GM18517 (cell line): ENCODE results near the gene CCDC137.

ENCODE experiments used
- ATAC-seq: cut with Tn5 transposase; IDR thresholded peaks from one replicate; pipeline ENCODE4 v1.9.1; 2021; ENCODE audit warnings: mild to moderate bottlenecking, moderate library complexity; ENCODE audit not compliant: unreplicated experiment

The CCDC137 gene

DNA sequence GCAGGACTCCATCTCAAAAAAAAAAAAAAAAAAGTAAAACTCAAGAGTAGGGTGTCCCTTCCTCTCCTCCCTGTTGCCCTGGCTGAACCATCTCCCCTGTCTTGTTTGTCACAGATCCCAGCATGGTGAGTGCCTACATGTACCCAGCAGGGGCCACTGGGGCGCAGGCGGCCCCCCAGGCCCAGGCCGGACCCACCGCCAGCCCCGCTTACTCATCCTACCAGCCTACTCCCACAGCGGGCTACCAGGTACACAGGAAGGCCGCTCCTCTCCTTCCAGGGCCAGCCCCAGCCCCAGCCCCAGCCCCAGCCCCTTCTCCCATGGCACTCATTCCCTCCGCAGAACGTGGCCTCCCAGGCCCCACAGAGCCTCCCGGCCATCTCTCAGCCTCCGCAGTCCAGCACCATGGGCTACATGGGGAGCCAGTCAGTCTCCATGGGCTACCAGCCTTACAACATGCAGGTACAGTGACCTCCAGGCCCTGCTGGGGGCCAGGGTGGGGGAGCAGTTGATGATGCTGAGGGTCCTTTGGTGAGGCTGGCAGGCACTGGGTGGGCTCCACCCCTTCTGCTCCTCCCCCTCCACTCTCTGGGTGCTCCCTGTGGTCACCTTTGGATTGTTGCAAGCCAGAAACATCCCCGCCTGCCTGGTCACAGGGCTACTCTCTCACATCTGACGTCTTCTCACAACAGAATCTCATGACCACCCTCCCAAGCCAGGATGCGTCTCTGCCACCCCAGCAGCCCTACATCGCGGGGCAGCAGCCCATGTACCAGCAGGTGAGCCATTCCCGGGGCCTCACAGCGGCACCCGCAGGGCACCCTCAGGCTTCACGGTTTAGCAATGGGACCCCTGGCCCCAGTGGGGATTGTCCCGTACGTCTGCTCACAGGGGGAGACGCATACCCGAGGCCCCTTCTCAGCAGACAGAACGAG is 34.1 kb downstream of the CCDC137 start:
- no peak for ATAC-seq

GRCh38 chr17:81701288-81702071 is 34.9 kb downstream of the CCDC137 start:
- ATAC-seq, result no peak

- ATAC-seq, result peak; percentile 88
These were observed 36.6 kb downstream of the CCDC137 start, which contains the start of gene MRPL12 for GRCh38 chr17:81702934-81703746. Gene MRPL12 (plus strand): TSS chr17:81703367. CDS start chr17:81703502, 135 bp downstream.

- no peak for ATAC-seq
These were observed 37.5 kb downstream of the CCDC137 start for GRCh38 chr17:81703747-81704654.

- no peak for ATAC-seq
These were observed 39.1 kb downstream of the CCDC137 start for GRCh38 chr17:81705518-81706231.

GRCh38 chr17:81706232-81706611 is 39.7 kb downstream of the CCDC137 start:
- ATAC-seq, result no peak

DNA sequence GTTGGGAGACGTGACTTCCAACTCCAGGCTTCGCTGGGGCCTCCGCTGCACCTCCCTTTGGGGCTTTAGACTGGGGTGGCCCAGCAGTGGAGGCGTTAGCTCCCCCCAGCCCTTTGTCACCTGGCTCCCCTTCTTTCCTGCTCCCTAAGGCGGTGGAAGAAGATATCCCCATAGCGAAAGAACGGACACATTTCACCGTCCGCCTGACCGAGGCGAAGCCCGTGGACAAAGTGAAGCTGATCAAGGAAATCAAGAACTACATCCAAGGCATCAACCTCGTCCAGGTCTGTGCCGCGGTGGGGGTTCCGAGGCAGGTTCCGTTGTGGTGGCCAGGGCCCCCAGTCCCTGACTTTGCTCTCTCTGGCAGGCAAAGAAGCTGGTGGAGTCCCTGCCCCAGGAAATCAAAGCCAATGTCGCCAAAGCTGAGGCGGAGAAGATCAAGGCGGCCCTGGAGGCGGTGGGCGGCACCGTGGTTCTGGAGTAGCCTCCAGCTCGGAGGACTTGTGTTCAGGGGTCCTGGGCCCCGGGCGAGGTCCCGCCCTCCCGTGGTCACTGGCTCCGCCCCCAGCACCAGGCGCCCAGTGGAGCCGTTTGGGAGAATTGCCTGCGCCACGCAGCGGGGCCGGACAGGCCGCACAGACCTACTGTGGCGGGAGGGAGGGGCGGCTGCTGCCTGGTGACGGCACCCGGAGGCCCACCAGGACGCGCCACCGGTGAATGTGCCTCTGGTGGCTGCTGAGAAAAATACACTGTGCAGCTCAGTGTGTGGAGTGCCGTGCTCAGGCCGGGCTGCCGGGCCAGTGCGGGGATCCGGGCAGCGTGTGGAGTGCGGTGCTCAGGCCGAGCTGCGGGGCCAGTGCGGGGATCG is 40.5 kb downstream of the CCDC137 start:
- no peak for ATAC-seq

- no peak for ATAC-seq
These were observed 41.4 kb downstream of the CCDC137 start for GRCh38 chr17:81707725-81708646.

DNA sequence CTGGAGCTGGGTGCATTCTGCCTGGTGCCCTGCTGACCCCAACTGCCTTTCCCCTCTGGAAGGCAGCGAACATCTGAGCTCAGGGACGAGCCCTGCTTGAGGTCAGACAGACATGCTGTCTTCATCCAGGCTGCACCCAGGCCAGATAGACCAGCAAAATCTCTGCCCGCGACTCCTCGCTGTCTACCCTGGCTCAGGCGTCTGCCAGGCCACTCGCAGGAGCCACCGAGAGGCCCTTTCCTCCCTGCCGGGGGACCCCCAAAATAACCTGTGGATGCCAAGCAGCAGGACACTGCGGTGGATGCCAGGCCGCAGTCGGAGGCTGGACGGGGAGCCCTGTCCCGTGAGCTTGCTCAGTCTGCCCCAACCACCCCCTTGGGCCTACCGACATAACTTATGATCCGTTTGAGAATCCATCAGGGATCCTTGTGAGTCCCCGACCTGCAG is 42.2 kb downstream of the CCDC137 start:
- ATAC-seq, result no peak

GRCh38 chr17:81710514-81711308 is 44.2 kb downstream of the CCDC137 start:
- no peak for ATAC-seq

GRCh38 chr17:81711814-81712467 is 45.4 kb downstream of the CCDC137 start, which contains the start of gene SLC25A10:
Gene SLC25A10 (plus strand): TSS chr17:81712284. CDS start chr17:81712427, 143 bp downstream.
- ATAC-seq, result peak; percentile 54

- ATAC-seq, result no peak
These were observed 46.0 kb downstream of the CCDC137 start for GRCh38 chr17:81712468-81713003.

DNA sequence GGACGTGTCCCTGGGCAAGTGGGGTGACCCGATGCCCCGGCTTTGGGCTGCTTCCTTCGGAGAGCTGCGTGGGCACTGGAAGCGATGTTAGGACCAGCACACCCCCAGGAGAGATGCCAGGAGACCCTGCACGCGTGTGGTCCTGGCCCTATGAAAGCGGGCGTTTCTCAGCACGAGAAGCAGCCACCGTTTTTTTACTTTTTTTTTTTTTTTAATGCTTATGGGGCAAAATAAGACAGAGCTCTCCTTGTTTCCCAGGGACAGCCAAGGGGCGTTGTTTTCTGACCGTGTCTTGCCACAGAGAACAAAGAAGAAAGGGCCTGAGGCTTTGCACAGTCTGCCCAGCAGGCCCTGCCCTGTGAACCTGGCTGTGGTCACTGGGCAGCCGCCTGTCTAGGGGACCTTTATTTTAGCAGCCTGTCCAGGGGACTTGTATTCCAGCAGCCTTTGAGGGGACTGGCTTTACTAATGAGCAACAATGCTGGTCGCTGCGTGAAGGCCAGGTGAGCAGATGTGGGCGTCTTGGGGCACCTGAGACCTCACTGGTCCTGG is 46.5 kb downstream of the CCDC137 start:
- no peak for ATAC-seq

DNA sequence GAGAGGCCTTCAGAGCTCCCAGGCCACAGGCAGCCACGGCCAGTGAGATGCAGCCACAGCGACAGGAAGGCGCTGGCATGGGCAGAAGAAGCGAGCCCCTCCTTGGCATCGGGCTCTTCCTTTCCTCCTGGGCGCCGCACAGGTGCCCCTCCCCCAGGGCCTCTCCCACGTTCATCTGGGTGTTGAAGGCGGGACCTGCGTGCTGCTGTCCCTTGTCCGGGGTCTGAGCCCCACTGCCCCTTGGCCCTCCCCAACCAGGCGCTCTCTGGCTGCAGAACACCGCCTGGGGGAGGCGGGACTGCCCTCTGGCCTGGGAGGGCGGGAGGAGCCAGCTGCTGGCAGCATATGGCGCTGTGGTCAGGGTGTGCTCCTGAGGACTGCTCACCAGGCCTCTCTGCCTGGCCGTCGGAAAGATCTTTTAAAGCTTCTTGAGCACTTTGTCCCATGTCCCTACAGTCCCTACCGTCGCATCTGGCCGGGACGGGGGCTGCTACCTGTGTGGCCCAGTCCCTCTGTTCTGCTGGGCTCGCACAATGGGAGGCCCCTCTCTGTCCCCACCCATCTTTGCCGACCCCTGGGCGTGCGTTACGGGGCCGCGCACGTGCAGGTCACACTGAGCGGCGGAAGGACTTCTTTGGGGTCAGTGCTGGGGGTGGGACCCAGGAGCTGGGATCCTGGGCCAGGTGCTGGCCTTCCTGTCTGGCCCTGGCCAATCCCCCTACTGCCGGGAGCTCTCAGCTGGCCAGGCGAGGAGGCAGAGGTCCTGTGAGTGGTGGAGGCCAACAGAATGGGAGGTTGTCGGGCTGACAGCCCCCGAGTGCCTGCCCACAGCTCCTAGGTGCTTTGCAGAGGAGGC is 47.2 kb downstream of the CCDC137 start:
- ATAC-seq, result no peak
